Loucy (cell line): ENCODE data around the gene PTPRN2.

Source experiments
- H2AFZ ChIP-seq: fragments of 200-600 bp; sonication (generic); 2 replicates; pipeline ENCODE4 v1.6.0; 2016; ENCODE audit warnings: antibody characterized with exemption, mild to moderate bottlenecking, low read length, moderate library complexity
- H3F3A ChIP-seq: fragments of 200-600 bp; 2 replicates; pipeline ENCODE4 v1.6.0; 2016; ENCODE audit warnings: antibody characterized with exemption, low read depth, mild to moderate bottlenecking
- H3K27me3 ChIP-seq: fragments of 200-600 bp; sonication (generic); 2 replicates; pipeline ENCODE4 v1.6.1; 2014; ENCODE audit warnings: low read length, mild to moderate bottlenecking; ENCODE audit not compliant: insufficient read depth, poor library complexity, severe bottlenecking
- H3K36me3 ChIP-seq: fragments of 200-600 bp; sonication (generic); 2 replicates; pipeline ENCODE4 v1.6.1; 2016; ENCODE audit warnings: low read length; ENCODE audit not compliant: insufficient read depth
- H3K4me1 ChIP-seq: fragments of 200-600 bp; sonication (generic); 2 replicates; pipeline ENCODE4 v1.5.1; 2014; ENCODE audit warnings: low read length, mild to moderate bottlenecking; ENCODE audit not compliant: insufficient read depth, poor library complexity, severe bottlenecking
- H3K4me2 ChIP-seq: fragments of 200-600 bp; sonication (generic); 2 replicates; pipeline ENCODE4 v1.6.0; 2014; ENCODE audit warnings: antibody characterized with exemption, low read length, low read depth, mild to moderate bottlenecking; ENCODE audit not compliant: poor library complexity, severe bottlenecking
- H3K4me3 ChIP-seq: fragments of 200-600 bp; sonication (generic); 2 replicates; pipeline ENCODE4 v1.5.1; 2014; ENCODE audit warnings: low read length, mild to moderate bottlenecking, mixed read lengths; ENCODE audit not compliant: poor library complexity, severe bottlenecking
- H3K79me2 ChIP-seq: fragments of 200-600 bp; sonication (generic); 2 replicates; pipeline ENCODE4 v1.6.1; 2014; ENCODE audit warnings: low read length; ENCODE audit not compliant: insufficient read depth
- H3K9ac ChIP-seq: fragments of 200-600 bp; sonication (generic); 2 replicates; pipeline ENCODE4 v1.6.0; 2014; ENCODE audit warnings: mild to moderate bottlenecking, low read depth, low read length, moderate library complexity; ENCODE audit not compliant: poor library complexity, severe bottlenecking
- H3K9me2 ChIP-seq: fragments of 200-600 bp; sonication (generic); replicated peaks from 2 replicates; pipeline ENCODE4 v1.6.1; 2016; ENCODE audit warnings: low read depth, low read length, mixed read lengths
- H3K9me3 ChIP-seq: fragments of 200-600 bp; sonication (generic); 2 replicates; pipeline ENCODE4 v1.6.1; 2014; ENCODE audit warnings: mild to moderate bottlenecking, antibody characterized with exemption, low read length, low read depth; ENCODE audit not compliant: insufficient read depth
- H4K20me1 ChIP-seq: fragments of 200-600 bp; sonication (generic); 2 replicates; pipeline ENCODE4 v1.6.0; 2014; ENCODE audit warnings: antibody characterized with exemption, low read length, mild to moderate bottlenecking; ENCODE audit not compliant: insufficient read depth, poor library complexity, severe bottlenecking
- CTCF ChIP-seq: fragments of 200-600 bp; sonication (generic); conservative IDR thresholded peaks from 2 replicates; pipeline ENCODE4 v1.5.1; 2014; ENCODE audit warnings: mild to moderate bottlenecking, antibody characterized with exemption, low read length
- EZH2phosphoT487 ChIP-seq: fragments of 200-600 bp; IDR thresholded peaks from 2 replicates; pipeline ENCODE4 v1.6.1; 2018; ENCODE audit warnings: antibody characterized with exemption, mild to moderate bottlenecking, moderate library complexity, borderline replicate concordance

PTPRN2 gene

GRCh38 chr7:157811946-157812345 lies 775.7 kb downstream of the PTPRN2 start:
- no peaks in the 10 kb centered on the region for H3F3A ChIP-seq
- H3K9me2 ChIP-seq = no peaks in the 10 kb centered on the region
- peaks cover 23% of the 10 kb centered on the region; the same call in 1 of the 2 replicates for H3K9me3 ChIP-seq

GRCh38 chr7:157809863-157810851 lies 777.5 kb downstream of the PTPRN2 start:
- no peak overlapping the region for H2AFZ ChIP-seq
- H3K9me2 ChIP-seq = no peaks in the 10 kb centered on the region
- no peak overlapping the region for H3K4me2 ChIP-seq
- no peaks in the 10 kb centered on the region for H3K27me3 ChIP-seq
- no peak overlapping the region for H3K4me3 ChIP-seq
- no peaks in the 10 kb centered on the region for H3K36me3 ChIP-seq
- H3K9ac ChIP-seq = no peak overlapping the region
- no peaks in the 10 kb centered on the region for H3F3A ChIP-seq
- no peaks in the 10 kb centered on the region for H3K79me2 ChIP-seq
- TF ChIP-seq CTCF (no peak), EZH2phosphoT487 (no peak)
- H3K4me1 ChIP-seq = no peaks in the 10 kb centered on the region
- H4K20me1 ChIP-seq = no peaks in the 10 kb centered on the region
- H3K9me3 ChIP-seq = peaks cover 23% of the 10 kb centered on the region; the same call in 1 of the 2 replicates

More at GRCh38 chr7:157811946-157812345, 775.7 kb downstream of the PTPRN2 start:
- Histone ChIP-seq H4K20me1 (no peaks in the 10 kb centered on the region), H3K9ac (no peak overlapping the region), H3K27me3 (no peaks in the 10 kb centered on the region), H3K79me2 (no peaks in the 10 kb centered on the region), H3K4me3 (no peak overlapping the region), H3K36me3 (no peaks in the 10 kb centered on the region), H2AFZ (no peak overlapping the region), H3K4me1 (no peaks in the 10 kb centered on the region), H3K4me2 (no peak overlapping the region)
- no peak for TF ChIP-seq CTCF
- no peak for TF ChIP-seq EZH2phosphoT487

- H3K36me3 ChIP-seq = no peaks in the 10 kb centered on the region
- H3K4me3 ChIP-seq = no peak overlapping the region
- H3K9me3 ChIP-seq = peaks cover 23% of the 10 kb centered on the region; the same call in 1 of the 2 replicates
- H3K27me3 ChIP-seq = no peaks in the 10 kb centered on the region
- no peak overlapping the region for H2AFZ ChIP-seq
- H3K9me2 ChIP-seq = no peaks in the 10 kb centered on the region
- no peaks in the 10 kb centered on the region for H3F3A ChIP-seq
- H3K4me2 ChIP-seq = no peak overlapping the region
- no peaks in the 10 kb centered on the region for H4K20me1 ChIP-seq
- no peaks in the 10 kb centered on the region for H3K4me1 ChIP-seq
- no peaks in the 10 kb centered on the region for H3K79me2 ChIP-seq
- no peak for TF ChIP-seq EZH2phosphoT487
- no peak for TF ChIP-seq CTCF
- H3K9ac ChIP-seq = no peak overlapping the region
Observed at GRCh38 chr7:157809154-157809862, 778.3 kb downstream of the PTPRN2 start.
